HFF-Myc (cell line): Measurements from ENCODE around the gene UBN1.

Experiments
- DNase-seq: peaks from one replicate; pipeline ENCODE4 v3.0.0-alpha.2; 2011; ENCODE audit warnings: low read depth; ENCODE audit errors: extremely low read depth
- H3K4me3 ChIP-seq: replicated peaks from 2 replicates; pipeline ENCODE4 v1.5.1; 2011; ENCODE audit warnings: low read depth, mild to moderate bottlenecking, control low read depth, low read length
- TF ChIP-seq, protein P1 (sequence below): IDR thresholded peaks from 2 replicates; pipeline ENCODE4 v1.5.1; 2012; ENCODE audit warnings: mild to moderate bottlenecking, low read depth, low read length, control low read depth; ENCODE audit errors: missing control alignments

Gene UBN1, protein sequence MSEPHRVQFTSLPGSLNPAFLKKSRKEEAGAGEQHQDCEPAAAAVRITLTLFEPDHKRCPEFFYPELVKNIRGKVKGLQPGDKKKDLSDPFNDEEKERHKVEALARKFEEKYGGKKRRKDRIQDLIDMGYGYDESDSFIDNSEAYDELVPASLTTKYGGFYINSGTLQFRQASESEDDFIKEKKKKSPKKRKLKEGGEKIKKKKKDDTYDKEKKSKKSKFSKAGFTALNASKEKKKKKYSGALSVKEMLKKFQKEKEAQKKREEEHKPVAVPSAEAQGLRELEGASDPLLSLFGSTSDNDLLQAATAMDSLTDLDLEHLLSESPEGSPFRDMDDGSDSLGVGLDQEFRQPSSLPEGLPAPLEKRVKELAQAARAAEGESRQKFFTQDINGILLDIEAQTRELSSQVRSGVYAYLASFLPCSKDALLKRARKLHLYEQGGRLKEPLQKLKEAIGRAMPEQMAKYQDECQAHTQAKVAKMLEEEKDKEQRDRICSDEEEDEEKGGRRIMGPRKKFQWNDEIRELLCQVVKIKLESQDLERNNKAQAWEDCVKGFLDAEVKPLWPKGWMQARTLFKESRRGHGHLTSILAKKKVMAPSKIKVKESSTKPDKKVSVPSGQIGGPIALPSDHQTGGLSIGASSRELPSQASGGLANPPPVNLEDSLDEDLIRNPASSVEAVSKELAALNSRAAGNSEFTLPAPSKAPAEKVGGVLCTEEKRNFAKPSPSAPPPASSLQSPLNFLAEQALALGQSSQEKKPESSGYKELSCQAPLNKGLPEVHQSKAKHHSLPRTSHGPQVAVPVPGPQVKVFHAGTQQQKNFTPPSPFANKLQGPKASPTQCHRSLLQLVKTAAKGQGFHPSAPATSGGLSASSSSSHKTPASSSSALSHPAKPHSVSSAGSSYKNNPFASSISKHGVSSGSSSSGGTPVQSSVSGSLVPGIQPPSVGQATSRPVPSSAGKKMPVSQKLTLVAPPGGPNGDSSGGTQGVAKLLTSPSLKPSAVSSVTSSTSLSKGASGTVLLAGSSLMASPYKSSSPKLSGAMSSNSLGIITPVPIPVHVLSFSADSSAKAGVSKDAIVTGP (N-terminal part only)

DNA sequence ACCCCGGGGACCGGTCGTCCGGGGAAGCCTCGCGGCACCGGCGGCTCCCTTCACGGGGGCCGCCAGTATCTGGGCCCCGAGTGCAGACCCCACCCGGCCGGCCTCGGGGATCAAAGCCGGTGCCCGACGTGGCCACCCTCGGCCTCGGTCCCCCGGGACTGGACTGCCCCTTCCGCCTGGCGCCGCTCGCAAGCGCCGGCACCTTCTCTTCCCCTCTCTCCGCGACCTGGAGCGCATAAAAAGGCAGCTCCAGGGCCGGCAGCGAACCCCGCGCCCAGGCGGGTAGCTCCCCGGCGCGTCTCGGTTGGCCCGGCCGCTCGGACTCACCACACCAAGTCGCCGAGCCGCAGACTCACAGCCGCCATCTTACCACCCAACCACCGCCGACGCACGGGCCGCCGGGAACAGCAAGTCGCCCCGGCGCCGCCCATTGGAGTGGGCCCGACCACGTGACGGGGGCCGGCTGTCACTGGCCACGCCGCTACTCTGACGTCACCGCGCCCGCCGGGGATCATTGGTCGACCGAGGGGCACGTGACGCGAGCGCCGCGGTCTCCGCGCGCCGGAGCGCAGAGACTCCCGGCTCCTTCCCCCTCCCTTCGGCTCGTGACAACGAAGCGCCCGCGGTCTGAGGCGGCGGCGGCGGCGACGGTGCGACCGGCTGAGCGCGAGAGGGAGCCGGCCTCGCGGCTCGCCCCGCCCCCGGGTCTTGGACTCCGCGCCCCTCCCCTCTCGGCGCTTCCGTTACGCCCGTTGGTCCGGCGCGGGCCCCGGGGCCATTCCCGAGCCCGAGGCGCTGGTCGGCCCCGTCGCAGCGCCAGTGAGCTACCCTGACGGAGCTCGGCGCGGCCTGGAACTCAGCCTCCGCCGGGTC, at the start of gene UBN1, which contains the start of gene GLYR1:
UBN1 (plus strand) TSS at position 581 of the 873 bp plus-strand sequence. CDS start 5,437 bp downstream, outside the sequence.
GLYR1 (minus strand) TSS at position 388 of the 873 bp plus-strand sequence; CDS start at position 365, 23 bp downstream.
- TF ChIP-seq, protein P1, sequence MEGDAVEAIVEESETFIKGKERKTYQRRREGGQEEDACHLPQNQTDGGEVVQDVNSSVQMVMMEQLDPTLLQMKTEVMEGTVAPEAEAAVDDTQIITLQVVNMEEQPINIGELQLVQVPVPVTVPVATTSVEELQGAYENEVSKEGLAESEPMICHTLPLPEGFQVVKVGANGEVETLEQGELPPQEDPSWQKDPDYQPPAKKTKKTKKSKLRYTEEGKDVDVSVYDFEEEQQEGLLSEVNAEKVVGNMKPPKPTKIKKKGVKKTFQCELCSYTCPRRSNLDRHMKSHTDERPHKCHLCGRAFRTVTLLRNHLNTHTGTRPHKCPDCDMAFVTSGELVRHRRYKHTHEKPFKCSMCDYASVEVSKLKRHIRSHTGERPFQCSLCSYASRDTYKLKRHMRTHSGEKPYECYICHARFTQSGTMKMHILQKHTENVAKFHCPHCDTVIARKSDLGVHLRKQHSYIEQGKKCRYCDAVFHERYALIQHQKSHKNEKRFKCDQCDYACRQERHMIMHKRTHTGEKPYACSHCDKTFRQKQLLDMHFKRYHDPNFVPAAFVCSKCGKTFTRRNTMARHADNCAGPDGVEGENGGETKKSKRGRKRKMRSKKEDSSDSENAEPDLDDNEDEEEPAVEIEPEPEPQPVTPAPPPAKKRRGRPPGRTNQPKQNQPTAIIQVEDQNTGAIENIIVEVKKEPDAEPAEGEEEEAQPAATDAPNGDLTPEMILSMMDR = no peak
- DNase-seq = peak; percentile 79
- peak within 1 kb of the TSS; percentile 94 for H3K4me3 ChIP-seq

DNA sequence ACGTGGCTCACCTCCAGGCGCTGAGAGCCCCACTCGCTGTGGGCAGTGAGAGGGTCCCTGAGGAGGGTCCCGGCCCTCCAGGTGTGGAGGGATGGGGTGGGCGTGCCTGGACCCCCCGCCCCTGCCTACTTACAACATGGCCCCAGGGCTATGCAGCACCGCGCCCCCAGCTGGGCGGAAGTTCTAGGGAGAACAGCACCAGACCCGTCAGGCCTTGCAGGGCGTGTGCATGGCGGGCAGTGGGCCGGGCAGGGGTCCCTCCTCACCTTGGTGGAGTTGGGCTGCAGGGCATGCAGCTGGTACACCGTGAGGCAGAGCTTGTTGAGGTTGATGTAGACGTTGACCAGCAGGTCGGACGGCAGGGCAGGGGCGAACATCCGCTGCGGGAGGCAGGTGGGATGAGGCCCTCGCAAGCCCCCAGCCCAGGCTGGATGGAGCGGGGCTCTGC, 49.5 kb upstream of the UBN1 start:
- TF ChIP-seq, protein P1 = no peak
- DNase-seq = no peak
- H3K4me3 ChIP-seq = no peak overlapping the region

DNA sequence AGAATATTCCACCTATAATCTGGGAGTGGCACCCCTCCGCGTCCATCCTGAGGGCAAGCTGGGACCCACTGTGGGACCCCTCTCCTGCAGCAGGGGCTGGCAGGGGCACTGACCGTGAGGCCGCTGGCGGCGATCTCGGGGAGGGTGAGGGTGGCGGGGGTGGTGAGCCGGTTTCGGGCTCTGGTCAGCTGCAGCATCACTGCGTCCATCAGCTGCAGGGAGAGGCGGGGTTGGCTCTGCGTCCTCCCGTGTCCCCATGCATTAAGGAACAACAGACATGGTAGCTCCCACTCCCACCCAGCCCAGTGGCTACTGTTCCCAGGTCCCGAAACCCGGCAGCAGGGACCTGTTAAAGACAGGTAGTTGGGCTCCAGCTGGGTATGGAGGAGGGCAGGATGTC, 48.8 kb upstream of the UBN1 start:
- no peak for DNase-seq
- TF ChIP-seq, protein P1 = no peak
- H3K4me3 ChIP-seq = no peak overlapping the region

DNA sequence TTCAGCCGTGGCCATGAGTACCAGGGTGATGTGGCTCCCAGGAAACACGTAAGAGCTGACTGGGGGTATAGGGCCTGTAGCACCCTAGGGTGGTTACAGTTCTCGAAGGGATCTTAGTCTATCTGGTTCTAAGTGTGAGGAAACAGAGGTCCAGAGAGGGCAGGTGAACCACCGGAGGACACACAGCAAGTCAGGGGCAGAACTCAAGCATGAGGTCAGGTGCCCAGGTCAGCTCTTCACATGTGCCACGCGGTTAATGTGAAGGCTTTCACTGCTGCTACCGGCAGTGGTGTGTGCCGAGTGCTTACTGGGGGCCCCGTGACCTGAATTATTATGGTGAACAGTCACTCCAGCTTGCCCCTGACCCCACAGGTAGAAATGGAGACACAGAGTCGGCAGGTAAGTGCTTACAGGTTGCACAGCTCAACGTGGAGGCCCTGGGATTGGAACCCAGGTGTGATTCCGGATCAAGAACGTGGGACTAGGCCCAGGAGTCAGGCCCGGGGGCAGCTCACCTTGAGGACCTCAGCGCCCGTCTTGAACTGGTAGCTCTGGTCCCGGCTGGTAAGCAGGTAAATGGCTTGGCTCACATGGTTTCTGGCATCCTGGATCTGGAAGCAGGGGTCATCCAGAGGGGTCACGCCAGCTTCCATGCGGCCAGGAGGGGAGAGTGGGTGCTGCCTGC, 48.0 kb upstream of the UBN1 start:
- H3K4me3 ChIP-seq = no peak overlapping the region
- TF ChIP-seq, protein P1 = no peak
- DNase-seq = no peak

DNA sequence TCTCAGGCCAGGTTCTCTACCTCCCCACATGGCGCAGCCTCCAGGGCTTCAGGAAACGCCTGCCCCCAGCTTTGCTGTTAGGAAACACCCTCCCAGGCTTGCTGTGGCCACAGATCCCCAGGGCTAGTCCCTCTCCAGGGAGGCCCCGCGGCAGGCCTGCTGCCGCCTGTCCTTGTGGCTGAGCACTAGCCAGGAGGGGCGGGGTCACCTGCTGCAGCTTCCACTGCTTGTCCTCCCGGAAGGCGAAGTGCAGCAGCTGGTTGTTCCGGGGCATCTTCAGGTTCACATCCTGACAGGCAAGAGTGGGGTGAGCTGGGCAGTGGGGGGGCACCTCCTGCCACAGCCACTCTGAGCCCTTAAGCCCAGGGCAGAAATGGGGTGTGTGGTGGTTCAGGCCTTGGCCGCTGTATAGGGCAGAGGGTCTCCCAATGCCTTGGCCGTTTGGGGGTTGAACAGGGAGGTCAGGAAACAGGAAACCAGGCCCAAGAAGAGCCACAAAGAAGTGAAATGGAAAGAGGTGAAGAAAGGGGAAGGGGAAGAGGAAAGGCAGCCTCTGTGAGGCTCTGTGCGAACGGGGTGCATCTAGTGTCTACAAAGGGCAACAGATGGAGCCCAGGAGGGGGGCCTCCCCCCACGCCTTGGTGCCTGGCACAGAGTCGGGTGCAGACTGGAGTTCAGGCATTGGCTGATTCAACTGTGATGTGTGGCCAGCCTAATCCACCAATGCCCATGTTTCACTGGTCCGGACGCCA, 46.8 kb upstream of the UBN1 start:
- TF ChIP-seq, protein P1 = no peak
- no peak overlapping the region for H3K4me3 ChIP-seq
- no peak for DNase-seq
